IMR-90 (cell line): ENCODE data around the gene KBTBD13. TPM values are rescaled to one million over a fixed set of nuclear protein-coding genes. Genes with fewer than 3 reads are reported as not detected.

Source experiments
- ATAC-seq: fragments of 200-7000 bp; cut with Tn5 transposase; 2 replicates; pipeline ENCODE4 v1.9.1; 2020; ENCODE audit warnings: low read depth, mild to moderate bottlenecking, moderate library complexity
- BruUV-seq: library from RNA; stranded (reverse); fragments of 400-500 nt; replicated peaks from 2 replicates; lab custom pipeline; 2021; lab: Mats Ljungman, UMichigan
- CTCF ChIA-PET: fragments of 300-600 bp; formaldehyde crosslinking; extraction: SDS; loops from one replicate; lab custom pipeline; 2021; ENCODE audit warnings: antibody characterized with exemption; lab: Yijun Ruan, JAX
- POLR2A ChIA-PET: fragments of 300-600 bp; sonication (Branson Sonifier 250); formaldehyde crosslinking; loops from one replicate; lab custom pipeline; 2022; ENCODE audit warnings: antibody characterized with exemption; ENCODE audit not compliant: unreplicated experiment; lab: Charles Lee
- DNase-seq: peaks from one replicate; pipeline ENCODE4 v3.0.0; 2013
- H2AFZ ChIP-seq: replicated peaks from 2 replicates; pipeline ENCODE3; 2013; ENCODE audit warnings: low read length, mild to moderate bottlenecking; ENCODE audit not compliant: poor library complexity
- H2AK5ac ChIP-seq: 2 replicates; pipeline ENCODE4 v1.6.1; 2013; ENCODE audit warnings: low read depth, low read length, inconsistent platforms
- H2AK9ac ChIP-seq: replicated peaks from 2 replicates; pipeline ENCODE3; 2013; ENCODE audit warnings: mild to moderate bottlenecking, low read depth, low read length, moderate library complexity; ENCODE audit not compliant: poor library complexity
- H2BK120ac ChIP-seq: 2 replicates; pipeline ENCODE4 v1.6.1; 2013; ENCODE audit warnings: low read depth, low read length, inconsistent platforms
- H2BK15ac ChIP-seq: 3 replicates; pipeline ENCODE4 v1.6.1; 2013; ENCODE audit warnings: low read depth, low read length, inconsistent platforms
- H2BK20ac ChIP-seq: 2 replicates; pipeline ENCODE4 v1.6.1; 2013; ENCODE audit warnings: low read depth, mild to moderate bottlenecking, inconsistent platforms, low read length, moderate library complexity
- H2BK5ac ChIP-seq: 2 replicates; pipeline ENCODE4 v1.6.1; 2013; ENCODE audit warnings: mild to moderate bottlenecking, low read depth, low read length, inconsistent platforms; ENCODE audit not compliant: poor library complexity, severe bottlenecking
- H3K14ac ChIP-seq: replicated peaks from 2 replicates; pipeline ENCODE4 v1.6.1; 2013; ENCODE audit warnings: low read depth, low read length, inconsistent platforms
- H3K18ac ChIP-seq: 2 replicates; pipeline ENCODE4 v1.6.1; 2013; ENCODE audit warnings: low read depth, low read length, control low read depth
- H3K23ac ChIP-seq: 2 replicates; pipeline ENCODE4 v1.6.1; 2013; ENCODE audit warnings: low read depth, low read length, inconsistent platforms
- H3K27ac ChIP-seq: 2 replicates; pipeline ENCODE4 v1.5.1; 2013; ENCODE audit warnings: mild to moderate bottlenecking, control low read depth, low read length; ENCODE audit not compliant: insufficient read depth
- H3K27me3 ChIP-seq: 2 replicates; pipeline ENCODE4 v1.6.1; 2013; ENCODE audit warnings: low read length; ENCODE audit not compliant: control insufficient read depth, insufficient read depth
- H3K36me3 ChIP-seq: 2 replicates; pipeline ENCODE4 v1.6.1; 2013; ENCODE audit warnings: low read length, mixed read lengths; ENCODE audit not compliant: control insufficient read depth, insufficient read depth
- H3K4ac ChIP-seq: 2 replicates; pipeline ENCODE4 v1.6.1; 2013; ENCODE audit warnings: low read depth, low read length, inconsistent platforms
- H3K4me1 ChIP-seq: 2 replicates; pipeline ENCODE4 v1.6.1; 2013; ENCODE audit warnings: low read length, mixed read lengths; ENCODE audit not compliant: control insufficient read depth, insufficient read depth
- H3K4me2 ChIP-seq: 2 replicates; pipeline ENCODE4 v1.6.1; 2013; ENCODE audit warnings: low read depth, mild to moderate bottlenecking, control low read depth, low read length, moderate library complexity
- H3K4me3 ChIP-seq: 2 replicates; pipeline ENCODE4 v1.5.1; 2013; ENCODE audit warnings: low read depth, mild to moderate bottlenecking, control low read depth, low read length, moderate library complexity; ENCODE audit not compliant: insufficient read depth
- H3K56ac ChIP-seq: 2 replicates; pipeline ENCODE4 v1.6.1; 2013; ENCODE audit warnings: low read length, inconsistent platforms; ENCODE audit not compliant: insufficient read depth; ENCODE audit errors: extremely low read depth
- H3K79me1 ChIP-seq, 2 experiments: 2 replicates each; pipeline ENCODE4 v1.6.1; 2013; ENCODE audit warnings: low read length in 2 of 2, inconsistent platforms in 1 of 2, low read depth in 1 of 2
- H3K9ac ChIP-seq: 2 replicates; pipeline ENCODE4 v1.6.1; 2013; ENCODE audit warnings: low read depth, low read length, control low read depth
- H3K9me1 ChIP-seq: 2 replicates; pipeline ENCODE4 v1.6.1; 2013; ENCODE audit warnings: low read length, inconsistent platforms; ENCODE audit not compliant: insufficient read depth
- H3K9me3 ChIP-seq: 2 replicates; pipeline ENCODE4 v1.6.1; 2013; ENCODE audit warnings: low read length; ENCODE audit not compliant: control insufficient read depth, insufficient read depth
- H4K20me1 ChIP-seq: 2 replicates; pipeline ENCODE4 v1.6.1; 2013; ENCODE audit warnings: low read length, inconsistent platforms; ENCODE audit not compliant: insufficient read depth
- H4K5ac ChIP-seq: 2 replicates; pipeline ENCODE4 v1.6.1; 2013; ENCODE audit warnings: mild to moderate bottlenecking, low read depth, low read length, control low read depth
- H4K8ac ChIP-seq, 2 experiments: 2 replicates each; pipeline ENCODE4 v1.6.1; 2013; ENCODE audit warnings: low read depth in 2 of 2, low read length in 2 of 2, control low read depth in 1 of 2, inconsistent platforms in 1 of 2
- H4K91ac ChIP-seq: 2 replicates; pipeline ENCODE4 v1.6.1; 2013; ENCODE audit warnings: low read depth, low read length, inconsistent platforms; ENCODE audit not compliant: insufficient read depth
- CEBPB ChIP-seq: IDR thresholded peaks from 2 replicates; pipeline ENCODE4 v1.6.1; 2012; ENCODE audit warnings: low read depth, low read length, improper control_type of control experiment
- CHD1 ChIP-seq: IDR thresholded peaks from 2 replicates; pipeline ENCODE4 v1.6.1; 2012; ENCODE audit warnings: low read depth, low read length, improper control_type of control experiment
- MAFK ChIP-seq: IDR thresholded peaks from 2 replicates; pipeline ENCODE4 v1.6.1; 2012; ENCODE audit warnings: low read depth, low read length, improper control_type of control experiment
- MXI1 ChIP-seq: IDR thresholded peaks from 2 replicates; pipeline ENCODE4 v1.6.1; 2012; ENCODE audit warnings: low read depth, mild to moderate bottlenecking, low read length, moderate library complexity, borderline replicate concordance
- NFE2L2 ChIP-seq: fragments of 150-350 bp; IDR thresholded peaks from 2 replicates; pipeline ENCODE4 v1.6.1; 2016; ENCODE audit warnings: low read depth, mild to moderate bottlenecking, low read length
- RAD21 ChIP-seq: IDR thresholded peaks from 2 replicates; pipeline ENCODE4 v1.6.1; 2012; ENCODE audit warnings: low read length, improper control_type of control experiment
- RCOR1 ChIP-seq: IDR thresholded peaks from 2 replicates; pipeline ENCODE4 v1.6.1; 2012; ENCODE audit warnings: mild to moderate bottlenecking, low read length, improper control_type of control experiment; ENCODE audit not compliant: insufficient replicate concordance
- SMC3 ChIP-seq: fragments of 150-350 bp; IDR thresholded peaks from 2 replicates; pipeline ENCODE4 v1.6.1; 2016; ENCODE audit warnings: low read depth, mild to moderate bottlenecking, antibody characterized with exemption, low read length, moderate library complexity
- WGBS, 2 experiments: methylation state at CpG; one replicate each; pipeline versions ENCODE4 v1.1.5 to v1.1.7; 2013; ENCODE audit warnings: missing lambda C conversion rate in 2 of 2; ENCODE audit not compliant: insufficient read length in 1 of 2; ENCODE audit errors: extremely low coverage in 2 of 2; 5-methylcytosine and 5-hydroxymethylcytosine counted together
- dilution Hi-C: fragments of 300-500 bp; cut with HindIII; formaldehyde crosslinking; loops from one replicate; pipeline ENCODE4 v1.14.3; 2018; ENCODE audit warnings: low sequenced_read_pairs; ENCODE audit not compliant: unreplicated experiment
- in situ Hi-C: fragments of 300-500 bp; cut with MboI; formaldehyde crosslinking; loops from 3 replicates; pipeline ENCODE4 v1.14.3; 2019; ENCODE audit warnings: low sequenced_read_pairs, inconsistent platforms, mixed read lengths
- intact Hi-C: fragments of 100-400 bp; cut with micrococcal nuclease; formaldehyde crosslinking; loops from 2 replicates; pipeline ENCODE4 v1.10.0; 2022
- polyA plus RNA-seq, 3 experiments: library from polyadenylated mRNA; depleted of rRNA; stranded (reverse); fragments of >200 nt; gene quantifications; 2 replicates each; pipeline ENCODE4 v1.2.3, GENCODE V29; 2012; ENCODE audit warnings: low replicate concordance in 1 of 3
- total RNA-seq: library from RNA; depleted of rRNA; stranded (reverse); fragments of >200 nt; gene quantifications from 2 replicates; pipeline ENCODE4 v1.2.3, GENCODE V29; 2012
- TF ChIP-seq, protein P1 (sequence below): fragments of 150-350 bp; IDR thresholded peaks from 2 replicates; pipeline ENCODE4 v1.6.1; 2016; ENCODE audit warnings: low read depth, mild to moderate bottlenecking, low read length, moderate library complexity, borderline replicate concordance
- TF ChIP-seq, protein P2 (sequence below): fragments of 150-350 bp; IDR thresholded peaks from 2 replicates; pipeline ENCODE4 v1.6.1; 2017; ENCODE audit warnings: mild to moderate bottlenecking, antibody characterized with exemption, low read length, low read depth
- TF ChIP-seq, protein P3 (sequence below): conservative IDR thresholded peaks from 2 replicates; pipeline ENCODE4 v1.5.1; 2012; ENCODE audit warnings: mild to moderate bottlenecking, low read depth, low read length, improper control_type of control experiment

KBTBD13 gene
- total and polyA plus RNA-seq, 2 of the 4 experiments (the other 2 are of a cell fraction) = not detected

DNA sequence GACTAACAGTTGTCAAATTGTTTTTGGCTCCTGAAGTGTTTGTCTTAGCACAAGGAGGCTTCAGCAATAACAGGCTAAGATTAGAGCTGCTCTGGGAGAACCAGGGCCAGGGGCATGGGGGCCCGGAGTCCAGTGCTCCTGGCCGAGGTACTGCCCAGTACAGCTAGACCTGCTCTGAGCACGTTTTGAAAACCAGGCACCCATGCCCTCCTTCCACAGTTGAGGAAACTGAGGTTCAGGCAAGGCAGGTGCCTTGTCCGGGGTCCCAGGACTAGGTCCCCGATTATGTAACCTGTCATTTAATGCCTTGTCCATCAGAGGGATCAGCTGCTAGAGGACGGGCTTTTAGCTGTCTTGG lies 19.2 kb downstream of the KBTBD13 start:
- no peak overlapping the region for H4K91ac ChIP-seq
- H4K8ac ChIP-seq = no peak overlapping the region
- in situ Hi-C loops = no loop called here
- H2AK5ac ChIP-seq = no peak overlapping the region
- no peaks in the 10 kb centered on the region for H3K9me1 ChIP-seq
- no peak overlapping the region for H3K56ac ChIP-seq
- POLR2A ChIA-PET = no interaction called here
- H2BK20ac ChIP-seq = no peak overlapping the region
- H2BK120ac ChIP-seq = no peak overlapping the region
- no peak overlapping the region for H3K18ac ChIP-seq
- no peak overlapping the region for H3K9ac ChIP-seq
- ATAC-seq (no peak), DNase-seq (no peak)
- peaks cover 20% of the 10 kb centered on the region for H3K36me3 ChIP-seq
- no peak overlapping the region for H3K27ac ChIP-seq
- no peaks in the 10 kb centered on the region for H3K27me3 ChIP-seq
- H2AFZ ChIP-seq = no peak overlapping the region
- intact Hi-C loops = no loop called here
- no peak overlapping the region for H3K4ac ChIP-seq
- H3K9me3 ChIP-seq = no peaks in the 10 kb centered on the region
- WGBS, 2 experiments = 100% methylated on average over 2 of the region's 6 CpGs; no CpG with 5 or more reads in 1 of the 2 experiments
- BruUV-seq = no TSS peak
- no peak overlapping the region for H2BK5ac ChIP-seq
- no peak overlapping the region for H3K14ac ChIP-seq
- no peak overlapping the region for H2BK15ac ChIP-seq
- H3K23ac ChIP-seq = no peak overlapping the region
- no peak overlapping the region for H3K4me3 ChIP-seq
- dilution Hi-C loops = no loop called here
- H2AK9ac ChIP-seq = no peak overlapping the region
- no peak overlapping the region for H3K4me2 ChIP-seq
- TF ChIP-seq NFE2L2 = no peak
- TF ChIP-seq SMC3 = no peak
- no peak for TF ChIP-seq MXI1
- TF ChIP-seq CHD1 = no peak
- TF ChIP-seq CEBPB = no peak
- TF ChIP-seq, protein P1, sequence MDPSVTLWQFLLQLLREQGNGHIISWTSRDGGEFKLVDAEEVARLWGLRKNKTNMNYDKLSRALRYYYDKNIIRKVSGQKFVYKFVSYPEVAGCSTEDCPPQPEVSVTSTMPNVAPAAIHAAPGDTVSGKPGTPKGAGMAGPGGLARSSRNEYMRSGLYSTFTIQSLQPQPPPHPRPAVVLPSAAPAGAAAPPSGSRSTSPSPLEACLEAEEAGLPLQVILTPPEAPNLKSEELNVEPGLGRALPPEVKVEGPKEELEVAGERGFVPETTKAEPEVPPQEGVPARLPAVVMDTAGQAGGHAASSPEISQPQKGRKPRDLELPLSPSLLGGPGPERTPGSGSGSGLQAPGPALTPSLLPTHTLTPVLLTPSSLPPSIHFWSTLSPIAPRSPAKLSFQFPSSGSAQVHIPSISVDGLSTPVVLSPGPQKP = no peak
- TF ChIP-seq, protein P2, sequence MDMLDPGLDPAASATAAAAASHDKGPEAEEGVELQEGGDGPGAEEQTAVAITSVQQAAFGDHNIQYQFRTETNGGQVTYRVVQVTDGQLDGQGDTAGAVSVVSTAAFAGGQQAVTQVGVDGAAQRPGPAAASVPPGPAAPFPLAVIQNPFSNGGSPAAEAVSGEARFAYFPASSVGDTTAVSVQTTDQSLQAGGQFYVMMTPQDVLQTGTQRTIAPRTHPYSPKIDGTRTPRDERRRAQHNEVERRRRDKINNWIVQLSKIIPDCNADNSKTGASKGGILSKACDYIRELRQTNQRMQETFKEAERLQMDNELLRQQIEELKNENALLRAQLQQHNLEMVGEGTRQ = no peak
- TF ChIP-seq, protein P3, sequence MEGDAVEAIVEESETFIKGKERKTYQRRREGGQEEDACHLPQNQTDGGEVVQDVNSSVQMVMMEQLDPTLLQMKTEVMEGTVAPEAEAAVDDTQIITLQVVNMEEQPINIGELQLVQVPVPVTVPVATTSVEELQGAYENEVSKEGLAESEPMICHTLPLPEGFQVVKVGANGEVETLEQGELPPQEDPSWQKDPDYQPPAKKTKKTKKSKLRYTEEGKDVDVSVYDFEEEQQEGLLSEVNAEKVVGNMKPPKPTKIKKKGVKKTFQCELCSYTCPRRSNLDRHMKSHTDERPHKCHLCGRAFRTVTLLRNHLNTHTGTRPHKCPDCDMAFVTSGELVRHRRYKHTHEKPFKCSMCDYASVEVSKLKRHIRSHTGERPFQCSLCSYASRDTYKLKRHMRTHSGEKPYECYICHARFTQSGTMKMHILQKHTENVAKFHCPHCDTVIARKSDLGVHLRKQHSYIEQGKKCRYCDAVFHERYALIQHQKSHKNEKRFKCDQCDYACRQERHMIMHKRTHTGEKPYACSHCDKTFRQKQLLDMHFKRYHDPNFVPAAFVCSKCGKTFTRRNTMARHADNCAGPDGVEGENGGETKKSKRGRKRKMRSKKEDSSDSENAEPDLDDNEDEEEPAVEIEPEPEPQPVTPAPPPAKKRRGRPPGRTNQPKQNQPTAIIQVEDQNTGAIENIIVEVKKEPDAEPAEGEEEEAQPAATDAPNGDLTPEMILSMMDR = no peak
- TF ChIP-seq RAD21 = no peak
- TF ChIP-seq MAFK = no peak
- no peak for TF ChIP-seq RCOR1
- CTCF ChIA-PET = no interaction called here
- no peaks in the 10 kb centered on the region; the same call in 1 of the 2 replicates for H4K20me1 ChIP-seq
- peaks cover 6% of the 10 kb centered on the region; the same call in 1 of the 2 replicates for H3K4me1 ChIP-seq
- no peak overlapping the region for H4K5ac ChIP-seq
- H3K79me1 ChIP-seq = no peaks in the 10 kb centered on the region; a peak in 1 of 4 replicates
